HuH-7.5 (cell line): ENCODE measurements around the gene WASF3.
"Not testable (repeated sequence)": the region's sequence is repeated elsewhere in the genome, so short reads cannot be mapped to it uniquely, and the experiment has no call there.

ENCODE experiments used
- DNase-seq: peaks from one replicate; pipeline ENCODE4 v3.0.0; 2011; ENCODE audit warnings: low spot score

The WASF3 gene

DNA sequence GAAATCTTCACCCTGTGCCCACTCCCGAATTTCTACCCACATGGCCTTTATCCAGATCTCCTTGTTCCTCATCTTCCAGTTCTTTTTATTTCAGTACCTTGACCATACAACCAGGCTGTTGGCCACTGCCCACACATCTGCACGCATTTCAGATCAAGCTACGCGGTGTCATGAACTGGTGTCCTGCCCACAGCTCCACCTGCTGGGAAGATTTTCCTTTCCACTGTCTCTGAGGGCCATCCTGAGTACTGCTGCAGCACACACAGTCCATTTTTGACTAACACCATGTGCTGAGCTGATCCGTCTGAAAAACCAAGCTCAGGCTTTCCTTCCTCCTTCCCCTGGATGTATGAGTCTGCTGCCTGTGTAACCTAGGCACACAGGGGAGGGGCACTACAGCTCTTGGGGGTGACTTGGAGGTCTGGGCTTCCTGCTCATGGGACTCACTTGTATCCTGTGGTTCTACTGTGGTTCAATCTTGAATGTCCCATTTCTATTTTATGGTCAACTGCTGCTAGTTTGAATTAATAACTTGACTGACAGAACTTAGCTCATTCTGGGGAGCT lies 71.9 kb downstream of the WASF3 start:
- DNase-seq = no peak

DNA sequence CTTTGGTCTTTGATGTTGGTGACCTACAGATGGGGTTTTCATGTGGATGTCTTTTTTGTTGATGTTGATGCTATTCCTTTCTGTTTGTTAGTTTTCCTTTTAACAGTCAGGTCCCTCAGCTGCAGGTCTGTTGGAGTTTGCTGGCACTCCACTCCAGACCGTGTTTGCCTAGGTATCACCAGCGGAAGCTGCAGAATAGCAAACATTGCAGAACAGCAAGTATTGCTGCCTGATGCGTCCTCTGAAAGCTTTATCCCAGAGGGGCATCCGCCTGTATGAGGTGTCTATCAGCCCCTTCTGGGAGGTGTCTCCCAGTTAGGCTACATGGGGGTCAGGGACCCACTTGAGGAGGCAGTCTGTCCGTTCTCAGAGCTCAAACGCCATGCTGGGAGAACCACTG lies 78.2 kb downstream of the WASF3 start:
- DNase-seq = not testable (repeated sequence)

DNA sequence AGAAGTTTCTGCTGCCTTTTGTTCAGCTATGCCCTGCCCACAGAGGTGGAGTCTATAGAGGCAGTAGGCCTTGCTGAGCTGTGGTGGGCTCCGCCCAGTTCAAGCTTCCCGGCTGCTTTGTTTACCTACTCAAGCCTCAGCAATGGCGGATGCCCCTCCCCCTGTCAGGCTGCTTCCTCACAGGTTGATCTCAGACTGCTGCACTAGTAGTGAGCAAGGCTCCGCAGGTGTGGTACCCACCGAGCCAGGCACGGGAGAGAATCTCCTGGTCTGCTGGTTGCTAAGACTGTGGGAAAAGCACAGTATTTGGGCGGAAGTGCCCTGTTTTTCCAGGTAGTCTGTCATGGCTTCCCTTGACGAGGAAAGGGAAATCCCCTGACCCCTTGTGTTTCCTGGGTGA lies 78.6 kb downstream of the WASF3 start:
- not testable (repeated sequence) for DNase-seq

DNA sequence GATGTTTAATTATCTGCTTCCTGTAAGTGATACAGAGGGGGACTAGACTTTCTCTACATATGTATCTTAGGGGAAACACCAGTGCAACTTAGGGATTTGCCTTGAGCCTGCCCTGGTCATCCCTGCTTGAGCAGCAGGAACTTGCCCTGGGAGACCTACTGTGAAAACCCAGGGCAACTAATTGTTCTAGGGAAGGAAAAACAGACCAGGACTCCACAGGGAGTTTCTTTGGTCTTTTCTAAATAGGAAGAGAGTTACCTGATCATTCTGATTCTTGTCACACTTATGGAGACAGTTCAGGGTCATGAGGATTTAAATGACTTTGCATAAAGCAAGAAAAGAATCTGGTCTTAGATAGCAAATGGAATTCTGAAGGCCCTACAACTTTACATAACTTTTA lies 89.1 kb downstream of the WASF3 start:
- no peak for DNase-seq

DNA sequence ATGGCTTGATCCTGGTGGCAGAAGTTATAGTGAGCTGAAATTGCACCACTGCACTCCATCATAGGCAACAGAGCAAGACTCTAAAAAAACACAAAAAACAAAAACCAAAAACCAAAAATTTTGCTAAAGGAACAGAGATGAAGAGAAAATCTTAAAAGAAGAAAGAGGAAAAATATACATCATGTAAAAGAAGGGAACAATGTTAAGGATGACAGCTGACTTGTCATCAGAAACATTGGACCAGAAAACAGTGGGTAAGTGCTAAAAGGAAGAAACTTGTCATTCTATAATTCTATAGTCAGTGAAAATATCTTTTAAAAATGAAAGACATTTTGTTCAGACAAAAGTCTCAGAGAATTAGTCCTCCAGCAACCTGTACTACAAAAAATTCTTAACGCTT lies 93.8 kb downstream of the WASF3 start:
- DNase-seq = no peak

DNA sequence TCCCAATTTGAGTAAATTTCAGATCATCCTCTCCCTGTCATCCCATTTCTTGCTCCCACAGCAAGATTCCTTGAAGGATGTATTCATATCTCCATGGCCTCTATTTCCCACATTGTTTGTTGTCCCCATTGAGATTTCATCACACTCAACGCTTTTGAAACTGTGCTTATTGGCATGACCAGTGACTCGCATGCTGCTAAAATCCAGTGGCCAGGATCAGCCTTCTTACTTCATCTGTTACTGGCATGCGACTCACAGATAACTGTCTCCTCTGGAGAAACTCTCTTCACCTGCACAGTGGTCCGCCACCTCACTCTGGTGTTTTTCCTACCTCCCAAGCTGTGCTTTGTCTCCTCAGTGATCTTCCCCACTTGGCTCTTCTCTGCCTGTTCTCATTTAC lies 95.8 kb downstream of the WASF3 start:
- no peak for DNase-seq

DNA sequence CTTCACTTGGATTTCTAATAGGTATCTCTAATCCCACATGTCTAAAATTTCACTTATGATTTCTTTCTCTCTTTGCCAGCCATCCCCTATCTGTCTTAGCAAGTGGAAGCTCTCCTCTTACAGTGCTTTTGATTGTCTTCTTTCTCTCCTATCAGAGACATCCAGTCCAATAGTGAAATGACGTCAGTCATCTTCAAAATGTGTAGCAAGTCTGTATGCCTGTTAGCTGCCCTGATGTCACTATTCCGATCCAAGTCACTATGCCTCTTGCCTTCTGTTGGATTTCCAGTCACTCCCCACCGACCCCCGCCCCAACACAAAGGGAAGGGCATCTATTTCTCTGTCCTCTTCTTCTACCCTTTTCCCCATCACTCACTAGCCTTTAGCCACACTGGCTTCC lies 96.4 kb downstream of the WASF3 start:
- no peak for DNase-seq

DNA sequence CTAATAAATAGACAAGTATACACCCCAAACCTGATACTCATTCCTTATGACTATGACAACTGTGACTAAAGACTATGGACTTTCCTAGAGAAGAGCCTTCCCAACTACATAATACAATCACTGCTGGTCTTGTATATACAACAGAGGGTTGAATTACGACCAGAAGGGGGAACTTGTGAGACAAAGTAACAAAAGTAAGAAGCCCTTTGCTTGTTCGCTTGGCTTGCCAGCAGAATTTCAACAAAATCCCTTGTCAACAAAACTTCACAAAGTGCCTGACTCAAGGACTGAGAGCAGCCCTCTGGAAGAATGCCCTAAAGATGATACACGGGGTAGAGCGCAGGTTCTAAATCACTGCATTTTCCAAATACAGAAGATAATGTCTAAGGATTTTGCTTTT lies 99.4 kb downstream of the WASF3 start:
- DNase-seq = no peak

DNA sequence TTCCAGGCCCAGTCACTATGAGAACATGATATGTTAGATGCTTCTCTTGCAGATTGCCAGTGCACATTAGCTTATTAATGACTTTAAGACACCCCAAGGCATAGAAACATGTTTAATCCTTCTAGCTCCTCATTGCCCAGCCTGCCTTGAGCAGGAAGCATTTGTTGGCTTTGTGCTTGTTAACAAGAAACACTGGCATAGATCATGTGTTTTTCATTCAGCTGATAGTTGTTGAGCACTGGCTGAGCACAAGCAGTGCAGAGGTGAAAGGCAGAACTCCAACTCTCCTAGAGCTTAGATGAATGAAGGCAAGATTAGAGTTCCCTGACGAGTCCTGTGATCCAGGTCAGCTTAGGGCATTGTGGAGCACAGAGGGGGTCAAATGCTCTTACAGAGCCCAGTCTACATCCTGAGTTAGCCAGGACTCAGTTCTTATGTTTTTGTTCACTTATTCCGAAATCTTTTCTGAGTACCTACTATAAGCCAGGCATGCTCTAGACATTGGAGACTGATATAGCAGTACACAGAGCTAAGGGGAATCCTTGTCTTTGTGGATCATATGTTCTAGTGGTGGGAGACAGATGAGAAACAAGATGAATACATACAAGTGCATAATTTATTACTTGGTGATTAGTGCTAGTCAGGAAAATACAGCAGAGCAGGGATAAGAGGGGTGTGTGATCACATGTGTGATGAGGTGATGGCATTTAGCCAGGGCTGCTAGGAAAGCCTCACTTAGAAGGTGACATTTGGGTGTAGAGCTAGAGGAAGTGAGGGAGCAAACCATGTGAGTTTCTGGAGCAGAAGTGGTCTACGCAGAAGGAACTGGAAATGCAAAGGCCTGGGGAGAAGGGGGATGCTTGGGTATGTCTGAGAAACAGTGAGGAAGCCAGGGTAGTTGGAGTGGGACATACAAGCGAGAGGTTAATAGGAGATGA lies 101.2 kb downstream of the WASF3 start:
- DNase-seq = no peak

DNA sequence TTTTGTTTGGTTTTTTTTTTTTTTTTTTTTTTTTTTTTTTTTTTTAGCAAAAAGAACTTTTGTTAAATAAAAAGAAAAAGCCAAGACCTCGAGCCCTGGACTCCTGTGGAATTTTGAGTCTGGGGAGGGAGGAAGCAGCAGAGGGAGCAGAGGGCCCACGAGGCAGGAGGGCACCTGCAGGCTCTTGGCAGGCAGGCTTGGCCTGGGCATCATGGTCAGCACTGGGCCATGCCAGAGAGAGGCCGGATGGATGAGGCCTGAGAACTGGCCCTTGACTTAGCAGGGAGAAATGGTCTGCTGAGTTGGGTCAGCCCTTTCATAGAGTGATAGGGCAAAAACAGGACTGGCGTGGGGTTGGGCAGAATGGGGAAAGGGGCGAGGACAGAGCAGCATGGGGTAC lies 102.7 kb downstream of the WASF3 start:
- DNase-seq = no peak

DNA sequence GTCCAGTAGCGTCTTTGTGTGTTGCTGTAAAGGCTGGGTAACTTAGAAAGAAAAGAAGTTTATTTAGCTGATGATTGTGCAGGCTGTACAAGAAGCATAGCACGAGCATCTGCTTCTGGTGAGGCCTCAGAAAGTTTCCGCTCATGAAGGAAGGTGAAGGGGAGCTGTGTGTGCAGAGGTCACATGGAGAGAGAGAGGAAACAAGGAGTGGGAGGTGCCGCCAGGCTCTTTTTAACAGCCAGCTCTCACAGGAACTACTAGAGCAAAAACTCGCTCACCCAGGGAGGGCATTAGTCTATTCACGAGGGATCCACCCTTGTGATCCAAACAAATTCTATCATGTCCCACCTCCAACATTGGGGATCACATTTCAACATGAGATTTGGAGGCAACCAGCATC lies 103.3 kb downstream of the WASF3 start:
- DNase-seq = no peak

DNA sequence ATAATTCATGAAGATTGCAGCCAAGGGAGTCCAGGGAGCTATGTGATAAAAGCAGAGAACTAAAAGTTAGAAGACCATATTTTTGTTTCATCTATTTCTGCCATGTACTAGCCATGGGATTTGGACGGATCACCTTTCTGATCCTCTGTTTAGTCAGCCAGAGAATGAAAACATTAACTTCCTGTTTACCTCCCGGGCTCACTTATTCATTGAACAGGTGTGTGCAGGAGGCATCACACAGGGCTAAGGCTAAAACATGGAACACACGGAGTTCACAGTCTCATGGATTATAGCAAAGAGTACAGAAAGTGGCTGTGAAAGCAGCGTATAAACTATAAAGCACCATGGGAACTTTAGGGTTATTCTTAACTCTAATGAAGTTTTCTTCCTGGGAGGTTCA lies 106.3 kb downstream of the WASF3 start:
- no peak for DNase-seq

DNA sequence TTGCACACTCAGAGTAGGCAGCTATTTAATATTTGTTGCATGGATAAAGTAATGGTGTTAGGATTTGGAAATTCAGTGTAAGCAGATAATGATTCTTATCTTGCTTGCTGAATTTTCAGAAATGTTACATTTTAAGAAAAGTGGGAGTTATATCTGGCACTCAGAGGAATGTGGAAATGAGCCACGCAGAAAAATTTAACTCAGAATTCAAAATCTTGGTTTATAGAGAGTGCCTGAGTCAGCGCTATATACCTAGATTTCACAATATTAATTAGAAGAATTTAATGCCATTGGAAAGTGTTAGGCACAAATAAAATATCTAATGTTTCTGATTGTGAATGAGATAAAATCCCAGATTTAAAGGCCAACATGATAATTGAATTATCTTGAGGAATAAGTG lies 106.8 kb downstream of the WASF3 start:
- no peak for DNase-seq

DNA sequence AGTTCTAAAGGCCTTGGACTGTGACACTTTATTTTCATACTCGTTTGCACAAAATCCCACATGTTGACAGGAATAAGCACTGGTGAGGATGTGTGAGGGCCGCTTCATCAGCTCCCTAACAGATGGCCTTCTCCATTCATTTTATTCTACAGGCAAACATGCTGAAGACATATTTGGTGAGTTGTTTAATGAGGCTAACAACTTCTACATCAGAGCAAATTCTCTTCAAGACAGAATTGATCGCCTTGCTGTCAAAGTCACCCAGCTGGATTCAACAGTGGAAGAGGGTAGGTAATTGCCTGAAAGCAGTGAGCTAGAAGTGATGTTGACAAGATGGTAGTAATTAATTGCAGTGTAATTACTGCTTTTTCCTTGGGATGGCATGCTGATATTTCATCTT lies 107.4 kb downstream of the WASF3 start:
- no peak for DNase-seq

DNA sequence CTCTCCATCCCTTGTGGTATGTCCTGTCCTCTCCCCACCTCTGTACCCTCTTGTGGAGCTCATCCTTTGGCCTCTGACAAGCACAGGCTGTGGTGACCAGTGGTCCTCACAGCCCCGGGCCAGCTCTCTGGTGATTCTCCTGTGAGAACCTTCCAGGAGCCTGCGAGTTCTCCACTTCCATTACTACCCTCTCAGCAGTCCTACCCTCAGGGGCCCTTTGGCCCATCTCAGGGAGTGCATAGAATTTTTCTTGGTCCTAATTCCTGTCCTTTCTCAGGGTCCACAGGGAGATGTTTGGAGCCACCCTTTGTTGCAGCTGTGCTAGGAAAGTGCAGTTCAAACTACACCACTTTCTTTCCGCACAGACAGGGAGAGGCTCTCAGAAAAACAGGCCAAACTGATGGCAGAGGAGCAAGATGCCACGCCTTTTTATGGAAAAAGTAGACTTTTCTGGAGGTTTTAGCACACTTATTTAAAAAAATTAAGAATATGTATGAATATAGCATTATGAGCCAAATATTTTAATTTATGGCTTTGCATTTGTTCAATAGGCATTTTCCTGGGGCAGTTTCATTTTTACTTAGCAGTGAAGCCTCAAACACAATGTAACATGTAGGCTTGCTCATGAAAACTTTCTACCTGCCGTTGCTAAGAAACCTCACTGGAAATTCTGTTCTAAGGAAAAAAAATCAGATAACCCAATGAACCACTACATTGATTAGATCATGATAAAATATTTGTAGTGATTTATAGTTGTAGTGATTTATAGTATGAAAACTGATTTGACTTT lies 111.1 kb downstream of the WASF3 start:
- DNase-seq = no peak

DNA sequence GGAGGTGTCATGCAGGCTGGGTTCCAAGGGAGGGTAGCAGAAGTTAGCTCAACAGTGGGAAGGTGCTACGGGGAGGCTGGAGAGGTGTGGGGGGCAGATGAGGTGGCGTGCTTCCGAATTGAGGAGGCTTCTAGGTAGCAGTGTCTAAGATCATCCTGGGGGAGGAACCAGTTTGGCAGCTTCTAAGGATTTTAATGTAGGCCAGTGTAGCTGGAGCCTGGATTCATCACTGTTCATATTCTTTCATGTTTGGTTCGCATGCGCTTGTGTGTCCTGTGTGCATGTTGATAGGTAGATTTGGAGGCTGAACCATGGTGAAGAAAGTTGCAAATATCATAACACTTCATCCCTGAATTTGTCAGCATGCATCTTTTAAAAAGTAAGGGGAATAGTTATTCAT lies 116.4 kb downstream of the WASF3 start:
- no peak for DNase-seq

DNA sequence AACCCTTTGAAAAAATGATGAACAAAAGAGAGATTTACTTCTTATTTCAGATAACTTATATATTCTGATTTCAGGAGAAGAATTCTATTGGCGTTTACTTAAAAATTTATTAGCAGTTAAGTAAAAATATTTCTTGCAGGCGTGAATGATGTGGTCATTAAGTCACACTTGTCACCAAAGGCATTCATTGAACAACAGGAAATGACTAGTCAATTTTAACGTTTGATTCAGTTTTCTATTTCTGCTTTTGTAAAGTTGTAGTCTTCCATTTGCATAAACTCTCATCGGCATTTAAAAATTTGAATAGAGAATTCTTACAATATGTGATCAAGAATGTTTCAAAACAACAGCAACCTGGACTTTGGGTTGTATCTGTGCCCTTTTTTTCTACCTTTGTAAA lies 119.7 kb downstream of the WASF3 start:
- no peak for DNase-seq

DNA sequence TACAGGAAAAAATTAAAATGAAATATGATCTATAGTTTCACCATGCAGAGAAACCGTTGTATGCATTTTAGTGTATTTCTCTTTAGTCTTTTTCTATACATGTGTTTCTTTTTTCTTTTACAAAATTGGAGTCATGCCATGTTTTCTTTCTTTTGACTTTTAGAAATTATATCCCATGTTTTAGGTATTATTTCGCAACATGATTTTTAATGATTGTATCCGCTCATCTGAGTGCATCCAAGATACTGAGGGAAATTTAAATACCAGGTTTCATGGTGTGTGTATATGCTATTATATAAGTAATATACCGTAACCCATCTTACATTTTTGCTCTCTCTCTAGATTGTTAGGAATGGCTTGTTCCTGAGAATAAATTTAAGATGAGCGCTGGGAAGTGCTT lies 120.8 kb downstream of the WASF3 start:
- no peak for DNase-seq

DNA sequence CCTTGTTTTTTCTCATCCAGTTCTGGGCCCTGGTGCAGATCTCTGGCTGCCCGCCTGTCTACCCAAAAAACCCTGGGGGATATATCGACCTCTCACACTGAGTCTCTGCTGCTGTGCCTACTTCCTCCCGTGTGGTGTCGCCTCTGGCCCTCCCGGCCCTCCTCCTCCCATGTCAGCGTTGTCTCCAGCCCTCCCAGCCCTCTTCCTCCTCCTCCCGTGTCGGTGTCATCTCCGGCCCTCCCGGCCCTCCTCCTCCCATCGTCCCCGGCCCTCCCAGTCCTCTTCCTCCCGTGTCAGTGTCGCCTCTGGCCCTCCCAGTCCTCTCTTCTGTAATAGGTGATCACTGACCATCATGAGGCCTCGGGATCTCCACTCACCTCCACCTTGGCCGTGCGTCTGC lies 121.3 kb downstream of the WASF3 start:
- DNase-seq = no peak

DNA sequence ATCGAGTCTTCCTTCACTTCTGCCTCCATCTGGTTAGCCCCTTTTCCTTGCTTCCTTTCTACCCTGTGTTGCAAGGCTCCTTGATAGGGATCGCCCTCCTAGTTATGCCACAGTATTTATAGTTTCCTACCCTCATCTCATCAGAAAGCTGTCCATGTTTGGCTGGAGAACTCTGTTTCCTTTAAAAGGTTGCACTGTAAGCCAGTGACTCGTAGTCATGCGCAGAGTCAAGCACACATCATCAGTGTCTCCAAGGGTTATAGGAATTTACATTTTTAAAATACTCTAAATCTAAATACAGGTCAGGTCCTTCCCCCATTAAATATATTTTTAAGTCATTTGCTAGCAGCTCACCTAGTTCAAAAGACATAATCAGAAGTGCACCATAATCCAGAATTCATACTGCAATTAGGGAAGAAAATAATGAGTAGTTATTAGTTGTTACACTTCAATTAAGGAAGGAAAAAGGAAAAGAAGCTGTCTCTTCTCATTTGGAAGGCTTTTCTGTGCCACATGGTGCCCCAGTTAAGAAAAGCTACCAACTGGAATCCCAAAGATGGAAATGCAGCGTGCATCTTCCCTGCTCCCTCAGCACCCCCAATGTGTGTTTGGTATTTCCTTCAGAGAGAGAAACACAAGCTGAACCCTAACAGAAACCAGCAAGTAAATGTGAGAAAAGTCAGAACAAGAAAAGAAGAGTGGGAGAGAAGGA lies 122.1 kb downstream of the WASF3 start:
- no peak for DNase-seq

DNA sequence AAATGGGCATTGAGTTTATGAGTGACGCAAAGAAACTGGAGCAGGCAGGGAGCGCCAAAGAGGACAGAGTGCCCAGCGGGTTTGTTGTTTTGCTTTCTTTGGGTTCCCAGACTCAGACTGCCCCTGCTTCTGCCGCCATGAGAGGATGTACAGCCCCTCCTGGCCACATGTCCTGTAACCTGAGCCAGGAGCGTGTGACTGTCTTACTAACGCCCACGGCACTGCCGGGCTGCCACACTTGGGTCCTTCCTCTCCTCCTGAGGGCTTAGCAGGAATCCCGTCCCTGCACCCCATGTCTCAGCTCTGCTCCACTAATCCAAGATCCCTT lies 122.6 kb downstream of the WASF3 start:
- no peak for DNase-seq

DNA sequence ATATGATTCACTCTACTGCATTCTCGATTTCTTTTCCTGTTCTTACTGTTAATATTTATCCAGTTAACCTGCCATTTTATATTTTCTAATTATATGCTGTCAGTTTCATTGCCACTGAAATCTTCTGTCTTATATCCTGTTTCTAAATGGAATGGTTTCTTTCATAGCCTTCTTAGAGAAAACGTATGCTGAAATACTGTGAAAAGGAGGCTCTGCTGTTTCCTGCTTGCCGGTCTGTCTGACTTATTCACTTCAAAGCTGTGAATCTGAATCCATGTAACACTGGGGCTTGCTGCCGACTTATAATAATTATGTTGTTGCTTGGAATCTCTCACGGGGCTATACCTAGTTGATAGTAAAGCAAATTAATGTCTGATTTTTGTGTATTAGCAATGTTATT lies 123.1 kb downstream of the WASF3 start:
- no peak for DNase-seq

DNA sequence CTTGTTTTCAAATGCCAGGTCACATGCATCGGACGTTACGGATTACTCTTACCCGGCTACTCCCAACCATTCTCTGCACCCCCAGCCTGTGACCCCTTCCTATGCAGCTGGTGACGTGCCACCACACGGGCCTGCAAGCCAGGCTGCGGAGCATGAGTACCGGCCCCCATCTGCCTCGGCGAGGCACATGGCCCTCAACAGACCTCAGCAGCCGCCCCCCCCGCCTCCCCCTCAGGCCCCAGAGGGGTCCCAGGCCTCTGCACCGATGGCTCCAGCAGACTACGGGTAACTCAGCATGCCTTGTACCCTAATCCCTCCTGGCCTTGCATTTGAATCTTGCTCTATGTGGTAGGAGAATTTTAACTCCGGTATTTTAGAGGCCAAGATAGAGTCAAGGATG lies 123.6 kb downstream of the WASF3 start:
- no peak for DNase-seq
